NCI-H1092 treated with DMSO at 0.1 percent for 48 hours (cell line): ENCODE results near the gene CYP3A5.
"Not testable (repeated sequence)": the region's sequence is repeated elsewhere in the genome, so short reads cannot be mapped to it uniquely, and the experiment has no call there.

ENCODE experiments used
- DNase-seq: peaks from one replicate; lab custom pipeline; 2025; lab: John Stamatoyannopoulos, UW

Gene CYP3A5

GRCh38 chr7:99685871-99686608, 6.2 kb upstream of the CYP3A5 start:
- DNase-seq = not testable (repeated sequence)

DNA sequence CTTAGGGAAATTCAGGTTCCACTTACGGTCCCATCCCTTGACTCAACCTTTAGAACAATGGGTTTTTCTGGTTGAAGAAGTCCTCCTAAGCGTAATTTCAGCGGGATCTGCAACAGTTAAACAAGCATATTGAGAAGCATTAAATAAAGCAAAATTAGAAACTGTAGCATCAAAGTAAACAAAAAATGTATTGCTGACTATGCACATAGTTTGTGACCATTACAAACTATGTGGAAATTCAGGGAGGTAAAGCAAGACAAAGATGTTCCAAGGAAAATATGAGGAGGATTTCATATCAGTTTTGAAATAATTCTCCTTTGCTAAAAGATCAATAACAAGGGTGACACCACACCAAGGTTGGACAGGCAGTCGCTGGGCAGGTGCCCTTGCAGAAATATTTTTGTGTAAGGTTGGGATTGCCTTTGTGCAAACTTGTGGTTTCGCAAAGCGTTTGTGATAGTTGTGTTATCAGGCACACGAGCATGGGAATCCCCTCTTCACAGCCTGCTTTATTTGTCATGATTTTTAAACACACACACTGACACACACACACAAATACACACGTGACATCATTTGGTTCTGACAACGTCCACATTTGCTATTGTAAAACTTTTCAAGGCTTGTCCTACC, 5.4 kb upstream of the CYP3A5 start:
- no peak for DNase-seq

GRCh38 chr7:99679032-99679399, 780 bp downstream of the CYP3A5 start:
- no peak for DNase-seq

- no peak for DNase-seq
These were observed 2.1 kb downstream of the CYP3A5 start for GRCh38 chr7:99677648-99678045.

DNA sequence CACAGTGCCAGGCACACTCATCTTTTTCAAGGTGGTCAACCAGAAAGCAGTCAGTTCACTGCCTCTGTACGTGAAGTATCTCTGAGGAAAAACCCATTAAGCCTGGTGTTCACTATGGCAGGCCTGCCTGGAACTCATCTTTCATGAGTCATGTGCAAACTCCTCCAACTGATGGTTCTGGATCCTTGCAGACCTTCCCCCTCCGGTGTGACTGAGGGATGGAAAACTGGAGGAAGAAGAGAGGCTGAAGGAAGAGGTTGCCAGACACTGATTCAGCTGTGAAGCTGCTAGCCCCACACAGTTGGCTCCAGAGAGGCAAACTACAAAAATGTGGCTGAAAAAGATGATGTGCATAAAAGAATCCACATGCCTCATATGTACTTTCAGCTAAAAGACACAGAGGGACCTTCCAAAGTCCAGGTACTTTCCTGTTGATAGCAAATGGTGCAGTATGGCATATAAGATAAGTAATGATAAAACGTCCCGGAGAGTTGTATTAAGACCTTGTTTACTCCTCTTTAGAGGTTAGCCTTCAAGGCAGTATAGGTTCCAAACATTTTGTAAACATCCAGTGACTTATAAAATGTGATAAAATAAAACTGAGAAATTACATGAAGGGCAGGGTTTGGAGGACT, 2.7 kb downstream of the CYP3A5 start:
- no peak for DNase-seq

DNA sequence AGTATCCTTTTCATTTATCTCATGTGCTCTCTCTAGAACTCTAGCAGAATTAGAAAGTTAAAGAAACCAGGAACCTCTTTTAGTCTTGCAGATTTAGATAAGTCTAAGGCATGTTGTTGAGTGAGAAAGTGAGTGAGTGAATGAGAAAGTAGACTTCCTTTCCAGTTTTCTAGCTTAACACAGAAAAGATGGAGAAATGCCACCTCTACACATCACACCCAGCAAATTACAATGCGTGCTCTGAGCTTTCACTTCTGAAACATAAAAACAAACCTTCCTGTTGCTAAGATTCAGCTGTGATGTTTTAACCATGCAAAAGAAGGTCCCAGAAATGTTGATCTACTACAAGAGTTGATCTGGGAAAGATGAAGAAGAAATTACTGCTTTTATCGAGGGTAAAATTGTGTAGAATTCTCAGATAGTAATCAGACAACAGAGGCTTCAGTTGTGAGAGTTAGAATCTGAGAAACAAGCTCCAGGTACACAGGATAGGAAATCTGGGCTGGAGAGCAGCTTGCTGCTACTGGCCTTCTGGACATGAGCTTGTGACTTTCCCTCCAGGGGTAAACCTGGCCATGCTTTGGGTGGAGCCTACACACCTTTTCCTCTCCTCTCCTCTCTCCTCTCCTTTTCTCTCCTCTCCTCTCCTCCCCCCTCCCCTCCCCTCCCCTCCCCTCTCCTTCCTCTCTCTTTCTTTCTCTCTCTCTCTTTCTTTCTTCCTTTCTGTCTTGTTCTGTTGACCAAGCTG, 4.6 kb downstream of the CYP3A5 start:
- no peak for DNase-seq

DNA sequence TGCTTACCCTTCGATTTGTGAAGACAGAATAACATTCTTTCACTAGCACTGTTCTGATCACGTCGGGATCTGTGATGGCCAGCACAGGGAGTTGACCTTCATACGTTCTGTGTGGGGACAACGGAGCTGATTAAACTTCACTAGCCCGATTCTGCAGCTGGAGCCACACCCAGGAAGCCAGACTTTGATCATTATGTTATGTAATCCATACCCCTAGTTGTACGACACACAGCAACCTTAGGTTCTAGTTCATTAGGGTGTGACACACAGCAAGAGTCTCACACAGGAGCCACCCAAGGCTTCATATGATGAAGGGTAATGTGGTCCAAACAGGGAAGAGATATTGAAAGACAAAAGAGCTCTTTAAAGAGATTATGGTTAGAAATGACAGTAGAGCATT, 7.2 kb downstream of the CYP3A5 start:
- DNase-seq = no peak

DNA sequence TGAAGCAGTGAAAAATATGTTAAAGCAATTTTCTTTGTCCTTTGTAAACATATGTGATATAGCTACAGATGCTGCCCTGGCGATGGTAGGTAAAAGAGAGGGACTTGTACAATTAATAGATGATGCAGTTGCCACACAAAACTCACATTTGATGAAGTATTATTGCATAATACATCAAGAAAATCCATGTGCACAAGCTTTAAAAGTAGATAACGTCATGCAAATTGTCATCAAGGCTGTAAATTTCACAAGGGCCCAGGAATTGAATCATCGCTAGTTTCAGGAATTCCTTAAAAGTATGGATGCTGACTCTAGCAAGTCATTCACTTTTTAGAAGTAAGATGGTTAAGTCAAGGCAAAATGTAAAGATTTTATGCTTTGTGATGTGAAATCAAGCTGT, 10.0 kb downstream of the CYP3A5 start:
- no peak for DNase-seq

DNA sequence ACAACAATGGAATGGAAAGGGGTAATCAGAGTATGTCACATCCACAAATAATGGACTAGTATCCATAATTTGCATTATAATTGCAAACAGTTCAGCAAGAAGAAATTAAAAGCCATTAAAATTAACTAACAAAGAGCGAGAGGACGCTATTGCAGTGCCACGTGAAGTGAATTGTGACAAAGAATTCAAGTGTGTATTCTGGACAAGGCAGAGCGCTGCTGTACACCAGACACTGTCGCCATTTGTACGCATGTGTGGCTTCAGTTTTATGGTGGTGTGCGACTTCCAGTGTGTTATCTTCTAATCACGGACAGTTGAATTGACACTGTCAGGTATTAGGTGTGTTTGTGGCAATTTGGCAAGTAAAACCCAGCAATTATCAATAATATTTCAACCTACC, 11.3 kb downstream of the CYP3A5 start:
- DNase-seq = no peak

DNA sequence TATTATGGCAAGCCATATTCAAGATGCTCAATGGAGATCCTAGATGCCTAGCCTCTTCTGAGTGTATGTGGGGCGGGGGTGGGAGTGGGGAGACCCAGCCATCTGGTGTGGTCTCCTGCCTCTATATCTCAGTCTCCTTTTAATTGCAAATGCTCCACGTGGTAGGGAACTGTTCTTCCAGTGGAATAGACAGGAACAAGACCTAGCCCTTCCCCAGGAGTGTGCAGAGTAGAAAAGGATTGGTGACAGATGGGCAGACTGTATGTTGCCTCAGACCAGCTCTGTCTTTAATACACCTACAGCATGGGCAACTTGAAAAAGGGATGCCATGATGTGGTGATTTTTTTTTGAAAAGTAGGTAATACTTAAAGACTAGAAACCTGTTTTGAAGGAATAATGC, 12.6 kb downstream of the CYP3A5 start:
- no peak for DNase-seq

- no peak for DNase-seq
These were observed 13.8 kb downstream of the CYP3A5 start for GRCh38 chr7:99666013-99666395.

DNA sequence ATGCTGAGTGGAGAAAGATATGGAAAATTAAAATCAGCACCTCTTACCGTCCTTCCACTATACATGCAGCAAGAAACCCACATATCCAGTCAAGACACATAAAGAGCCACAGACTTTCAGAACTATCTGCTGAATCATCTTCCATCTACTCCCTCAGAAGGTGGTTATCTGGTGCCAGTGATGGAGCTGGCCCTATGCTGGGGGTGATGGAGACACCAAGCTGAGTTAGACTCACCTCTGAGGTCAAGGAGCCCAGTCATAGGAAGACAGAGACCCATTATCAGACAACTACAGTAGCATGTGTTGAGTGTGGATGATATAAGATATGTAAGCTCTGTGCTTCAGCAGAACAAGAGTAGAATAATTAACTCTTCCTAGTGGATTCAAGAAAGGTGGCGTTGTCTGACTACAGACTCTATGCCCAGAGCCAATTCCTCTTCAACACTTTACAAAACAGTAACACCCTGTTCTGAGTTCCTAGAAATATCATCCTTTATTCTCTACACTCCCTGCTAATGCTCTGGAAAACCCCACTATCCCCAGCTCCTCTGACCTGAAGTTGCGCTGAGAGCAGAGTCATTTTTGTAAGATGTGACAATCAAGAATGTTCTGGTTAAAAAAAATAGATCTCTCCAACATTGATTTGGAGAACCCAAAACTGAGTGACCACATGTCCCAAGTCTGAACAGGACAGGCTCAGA, 14.3 kb downstream of the CYP3A5 start:
- no peak for DNase-seq

DNA sequence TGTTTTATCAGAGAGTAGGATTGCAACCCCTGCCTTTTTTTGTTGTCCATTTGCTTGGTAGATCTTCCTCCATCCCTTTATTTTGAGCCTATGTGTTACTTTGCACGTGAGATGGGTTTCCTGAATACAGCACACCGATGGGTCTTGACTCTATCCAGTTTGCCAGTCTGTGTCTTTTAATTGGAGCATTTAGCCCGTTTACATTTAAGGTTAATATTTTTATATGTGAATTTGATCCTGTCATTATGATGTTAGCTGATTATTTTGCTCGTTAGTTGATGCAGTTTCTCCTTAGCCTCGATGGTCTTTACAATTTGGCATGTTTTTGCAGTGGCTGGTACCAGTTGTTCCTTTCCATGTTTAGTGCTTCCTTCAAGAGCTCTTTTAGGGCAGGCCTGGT, 21.9 kb downstream of the CYP3A5 start:
- not testable (repeated sequence) for DNase-seq

DNA sequence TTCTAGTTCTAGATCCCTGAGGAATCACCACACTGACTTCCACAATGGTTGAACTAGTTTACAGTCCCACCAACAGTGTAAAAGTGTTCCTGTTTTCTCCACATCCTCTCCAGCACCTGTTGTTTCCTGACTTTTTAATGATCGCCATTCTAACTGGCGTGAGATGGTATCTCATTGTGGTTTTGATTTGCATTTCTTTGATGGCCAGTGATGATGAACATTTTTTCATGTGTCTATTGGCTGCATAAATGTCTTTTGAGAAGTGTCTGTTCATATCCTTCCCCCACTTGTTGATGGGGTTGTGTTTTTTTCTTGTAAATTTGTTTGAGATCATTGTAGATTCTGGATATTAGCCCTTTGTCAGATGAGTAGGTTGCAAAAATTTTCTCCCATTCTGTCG, 25.2 kb downstream of the CYP3A5 start:
- DNase-seq = not testable (repeated sequence)

GRCh38 chr7:99653754-99654153, 26.0 kb downstream of the CYP3A5 start:
- DNase-seq = no peak

GRCh38 chr7:99653269-99653668, 26.5 kb downstream of the CYP3A5 start:
- DNase-seq = not testable (repeated sequence)

DNA sequence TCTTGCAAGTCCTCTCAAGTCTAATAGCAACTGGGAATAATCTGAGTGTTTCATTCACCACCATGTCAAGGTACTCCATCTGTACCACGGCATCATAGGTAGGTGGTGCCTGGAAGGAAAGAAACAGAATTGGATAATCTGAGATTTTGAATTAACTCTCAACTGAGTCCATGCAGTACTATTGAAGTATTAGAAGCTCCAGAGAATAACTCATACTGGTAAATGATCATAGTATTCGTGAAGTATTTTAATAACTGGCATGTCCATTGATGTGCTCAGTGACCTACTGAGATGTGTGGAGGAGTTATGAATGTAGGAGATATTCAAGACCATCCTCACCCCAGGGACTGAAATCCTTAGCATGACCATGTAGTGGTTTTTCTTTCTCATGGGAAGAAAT, 27.1 kb downstream of the CYP3A5 start:
- no peak for DNase-seq

GRCh38 chr7:99651290-99651689, 28.5 kb downstream of the CYP3A5 start:
- no peak for DNase-seq

DNA sequence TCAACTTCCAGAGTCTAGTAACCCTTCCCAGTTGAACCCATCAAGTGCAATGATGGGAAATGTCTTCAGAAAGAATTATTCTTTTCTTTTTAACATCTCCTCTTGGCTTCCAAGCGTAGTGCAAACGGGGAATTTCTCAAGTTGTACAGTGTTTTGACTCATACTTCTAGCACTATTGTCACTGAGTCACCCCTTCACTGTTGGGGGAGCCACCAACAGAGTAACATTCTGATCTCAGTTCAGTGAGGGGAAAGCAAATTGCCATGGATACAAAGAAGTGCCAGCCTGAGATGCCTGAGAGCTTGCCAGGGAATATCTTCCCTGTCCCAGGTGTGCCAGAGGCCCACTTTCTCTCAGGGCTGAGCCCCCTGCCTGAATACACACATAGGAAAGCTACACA, 31.0 kb downstream of the CYP3A5 start:
- DNase-seq = no peak

GRCh38 chr7:99645590-99645989, 34.2 kb downstream of the CYP3A5 start:
- no peak for DNase-seq

- no peak for DNase-seq
These were observed 35.4 kb downstream of the CYP3A5 start for GRCh38 chr7:99644431-99644830.

DNA sequence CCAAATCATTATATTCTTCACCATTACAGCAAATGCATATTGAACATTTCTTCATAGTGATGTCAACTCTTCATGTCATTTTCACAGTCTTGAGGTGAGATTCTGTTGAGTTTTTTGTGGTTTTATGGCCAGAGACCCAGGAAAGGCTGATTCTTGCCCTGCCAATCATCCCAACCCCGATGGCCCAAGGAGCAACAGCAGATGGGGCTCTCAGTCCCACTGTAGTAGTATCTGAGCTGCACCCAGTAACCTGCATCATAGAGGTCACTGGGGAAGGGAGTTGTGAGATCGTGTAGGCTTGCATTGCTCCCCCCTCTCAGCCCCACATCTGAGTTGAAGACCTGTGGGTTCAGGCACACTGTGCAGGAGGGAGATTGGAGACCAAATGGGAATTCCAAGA, 36.3 kb downstream of the CYP3A5 start:
- no peak for DNase-seq
